SHP77 treated with DMSO at 0.1 percent for 48 hours (cell line): ENCODE results near the gene STEAP3.
A peak's percentile ranks its signal among the peaks of the same experiment; 100 is the strongest.

Source experiments
- DNase-seq: peaks from one replicate; lab custom pipeline; 2025; lab: John Stamatoyannopoulos, UW

The STEAP3 gene

DNA sequence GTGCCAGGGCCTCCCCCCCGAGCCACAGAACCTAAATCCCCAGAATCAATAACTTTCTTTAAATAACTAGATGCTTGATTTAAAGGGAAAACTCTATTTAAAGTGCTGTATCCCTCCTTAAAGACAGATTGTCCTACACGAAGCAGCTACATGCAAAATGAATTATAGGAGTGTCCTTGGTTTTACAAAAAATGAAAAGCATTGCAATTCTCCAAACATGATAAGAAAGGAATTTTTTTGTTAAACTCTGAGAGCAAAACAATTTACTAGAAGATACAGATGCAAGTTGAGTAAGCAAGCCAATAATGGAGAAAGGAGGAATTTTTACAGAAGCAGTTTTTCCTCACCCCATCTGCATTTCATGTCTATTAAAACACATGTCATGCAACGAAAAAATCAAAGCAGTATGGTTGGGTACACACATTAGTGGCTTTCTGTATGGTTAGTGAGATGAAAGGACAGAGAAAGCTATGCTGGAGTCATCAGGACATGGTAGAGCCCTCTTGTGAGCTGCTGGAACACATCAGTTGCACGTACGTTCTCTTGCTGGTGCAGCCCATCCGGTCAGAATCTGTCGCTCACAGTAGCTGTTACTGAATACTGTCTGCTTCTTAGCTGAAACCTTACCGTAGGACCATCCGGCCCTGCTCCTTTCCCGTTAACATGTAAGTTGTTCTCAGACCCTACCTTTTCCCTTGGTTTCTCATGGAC, 25.9 kb upstream of the STEAP3 start:
- no peak for DNase-seq

- DNase-seq: no peak
These were observed 25.3 kb upstream of the STEAP3 start for GRCh38 chr2:119198240-119198840.

- DNase-seq: no peak
These were observed 21.8 kb upstream of the STEAP3 start for GRCh38 chr2:119201815-119202214.

DNA sequence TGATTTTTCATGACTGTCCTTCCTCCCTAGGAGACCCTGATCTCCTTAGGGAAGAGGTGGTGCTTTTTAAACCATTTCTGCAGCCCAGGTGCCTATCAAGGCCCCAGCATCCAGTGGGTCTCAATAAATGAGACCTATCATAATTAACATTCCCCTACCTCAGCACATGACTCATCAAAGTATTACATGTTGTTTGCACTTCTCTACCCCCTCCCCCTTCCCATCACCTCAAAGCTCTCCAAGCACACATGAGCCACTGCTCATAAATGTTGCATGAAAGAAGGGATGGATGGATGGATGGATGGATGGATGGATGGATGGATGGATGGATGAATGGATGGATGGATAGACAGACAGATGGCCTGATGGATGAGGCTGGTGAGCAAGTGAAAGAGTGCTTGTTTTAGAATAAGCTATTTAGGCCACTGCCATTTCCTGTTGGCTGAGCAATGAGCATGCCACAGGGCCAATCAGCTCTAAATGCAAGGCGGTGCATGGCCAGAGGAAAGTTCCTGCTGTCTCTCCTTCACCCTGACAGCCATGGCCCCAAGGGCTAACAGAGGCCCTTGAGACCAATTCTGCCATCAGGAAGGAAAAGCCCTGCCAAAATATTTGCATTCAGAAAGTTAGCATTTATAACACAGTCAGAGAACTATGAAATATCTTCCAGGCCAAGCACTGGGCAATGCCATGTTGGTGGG, 20.9 kb upstream of the STEAP3 start:
- DNase-seq: no peak

GRCh38 chr2:119204525-119204924, 19.1 kb upstream of the STEAP3 start:
- DNase-seq: no peak

- DNase-seq: no peak
These were observed 18.5 kb upstream of the STEAP3 start for GRCh38 chr2:119205001-119205706.

DNA sequence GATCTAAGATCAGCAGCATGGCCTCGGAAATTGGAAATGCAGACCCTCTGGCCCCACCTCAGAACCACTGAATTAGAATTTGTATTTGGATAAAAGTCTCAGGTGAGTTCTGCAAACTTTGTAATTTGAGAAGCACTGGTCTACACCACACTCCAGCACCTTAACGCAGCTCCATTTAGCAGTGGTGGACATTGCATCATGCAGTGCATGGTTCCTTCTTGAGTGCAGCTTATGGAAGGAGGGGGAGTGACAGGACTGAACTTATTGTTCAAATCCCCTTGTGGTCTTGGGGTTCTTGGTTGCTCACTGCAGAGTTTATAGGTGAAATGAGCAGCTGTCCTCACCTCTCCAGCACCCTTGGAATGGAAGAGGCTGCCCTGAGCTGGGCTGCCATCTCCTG, 17.4 kb upstream of the STEAP3 start:
- DNase-seq: no peak

DNA sequence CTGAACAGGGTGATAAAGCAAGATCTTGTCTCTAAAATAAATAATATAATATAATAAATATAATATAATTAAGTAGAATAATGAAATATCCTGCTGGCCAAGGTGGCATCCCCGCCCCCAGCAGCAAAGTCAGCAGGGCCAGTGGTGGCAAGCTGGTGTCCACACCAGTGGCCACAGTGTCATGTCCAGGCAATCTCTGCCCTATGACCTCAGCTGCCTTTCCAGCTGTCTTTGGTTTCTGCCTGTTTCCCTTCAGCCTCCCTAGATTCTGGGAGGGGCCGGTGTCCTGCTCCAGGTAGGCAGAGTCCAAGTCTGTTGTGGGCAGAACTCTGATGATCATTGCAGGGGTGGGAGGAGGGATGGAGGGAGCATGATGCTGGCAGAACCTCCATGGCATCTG, 16.2 kb upstream of the STEAP3 start:
- no peak for DNase-seq

DNA sequence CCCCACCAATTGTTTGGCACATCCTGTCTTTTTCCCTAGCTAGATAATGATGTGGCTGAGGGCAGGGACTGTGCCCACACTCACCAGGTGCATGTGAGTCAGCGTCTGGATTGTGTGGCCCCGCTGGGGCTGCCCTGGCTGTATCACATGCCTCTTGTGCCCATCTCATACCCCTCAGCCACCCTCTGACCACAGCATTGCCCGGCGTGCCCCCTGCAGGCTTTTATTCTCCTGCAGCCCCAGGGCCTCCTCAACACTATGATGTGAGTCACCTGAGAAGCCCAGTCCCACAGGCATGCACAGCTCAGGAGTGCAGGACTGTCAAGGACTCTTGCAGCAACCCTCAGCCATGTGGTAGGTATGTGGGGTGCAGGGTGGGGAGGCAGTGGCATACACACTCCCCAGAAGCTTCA, 14.8 kb upstream of the STEAP3 start:
- no peak for DNase-seq

DNA sequence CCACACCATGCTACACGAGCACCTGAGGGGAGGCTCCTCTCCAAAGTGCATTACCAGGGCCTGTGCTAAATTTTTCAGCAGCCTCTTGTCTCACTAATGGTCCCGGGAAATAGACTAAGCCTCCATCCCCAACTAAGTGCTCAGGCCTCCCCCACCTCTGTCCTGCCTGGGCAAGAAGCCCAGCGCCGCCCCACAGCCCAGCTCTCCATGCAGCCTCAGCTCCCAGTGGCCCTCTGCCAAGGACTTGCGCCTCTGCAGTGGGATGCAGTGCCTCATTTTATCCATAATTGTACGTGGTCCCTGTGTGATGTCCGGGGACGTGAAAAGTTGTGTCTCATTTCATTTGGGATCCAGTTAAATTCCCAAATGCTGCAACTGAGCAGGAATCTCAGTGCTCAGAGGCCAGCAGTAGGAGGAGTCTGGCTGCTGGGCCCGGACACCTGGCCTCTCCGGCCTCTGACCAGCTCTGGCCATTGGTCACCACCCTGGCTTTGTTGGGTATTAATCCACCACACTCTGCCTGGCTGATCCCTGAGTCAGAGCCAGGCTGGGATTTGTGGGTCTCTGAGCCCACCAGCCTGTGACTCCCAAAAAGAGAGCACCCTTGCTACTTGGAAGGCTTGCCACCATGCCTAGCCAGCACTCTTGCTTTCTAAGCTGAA, 11.4 kb upstream of the STEAP3 start:
- no peak for DNase-seq

- no peak for DNase-seq
These were observed 9.1 kb upstream of the STEAP3 start for GRCh38 chr2:119214453-119215037.

GRCh38 chr2:119216994-119217393, 6.6 kb upstream of the STEAP3 start:
- DNase-seq: no peak

GRCh38 chr2:119218478-119219064, 5.1 kb upstream of the STEAP3 start:
- peak; percentile 73 for DNase-seq

DNA sequence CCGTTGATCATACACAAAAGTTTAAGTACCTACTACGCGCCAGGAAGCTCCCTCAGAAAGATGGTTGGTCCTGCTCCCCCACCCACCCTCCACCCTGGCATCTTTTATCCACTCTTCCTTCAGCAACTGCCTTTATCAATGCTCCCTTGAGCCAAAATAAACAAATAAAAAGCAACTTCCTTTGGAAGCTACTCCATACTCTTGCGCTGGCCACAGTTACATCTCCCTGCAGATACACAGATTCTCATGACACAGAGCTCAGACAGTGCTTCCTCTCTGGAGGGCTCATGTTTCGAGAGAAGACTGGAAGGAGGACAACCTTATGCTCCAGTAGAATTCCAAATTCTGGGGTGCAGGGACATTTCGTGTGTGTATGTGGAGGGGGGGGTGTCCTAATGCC, 3.8 kb upstream of the STEAP3 start:
- DNase-seq: no peak

DNA sequence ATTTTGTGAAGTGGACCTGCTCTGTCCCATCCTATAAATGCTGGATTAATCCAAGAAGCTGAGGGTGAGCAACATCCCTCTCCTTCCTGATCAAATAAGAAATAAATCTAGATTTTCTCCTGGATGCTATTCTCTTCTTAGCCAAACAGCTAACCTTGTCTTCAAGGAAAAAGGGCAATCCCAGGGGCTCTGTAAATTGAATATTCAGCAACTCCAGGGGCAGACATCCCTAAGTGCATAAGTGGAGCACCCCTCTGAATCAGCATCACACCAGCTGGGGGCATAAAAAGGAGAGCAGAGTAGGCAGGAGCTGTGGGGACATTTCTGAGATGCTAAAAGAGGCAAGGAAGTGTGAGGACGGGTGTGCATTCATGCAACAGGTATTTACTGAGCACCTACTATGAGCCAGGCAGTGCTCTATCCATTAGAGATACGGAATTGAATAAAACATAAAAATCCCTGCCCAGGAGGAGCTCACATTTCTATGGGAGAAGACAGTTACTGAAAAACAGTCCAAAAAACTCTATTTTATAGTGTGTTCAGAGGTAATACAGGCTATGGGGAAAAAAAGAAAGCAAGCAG, 2.8 kb upstream of the STEAP3 start:
- no peak for DNase-seq

DNA sequence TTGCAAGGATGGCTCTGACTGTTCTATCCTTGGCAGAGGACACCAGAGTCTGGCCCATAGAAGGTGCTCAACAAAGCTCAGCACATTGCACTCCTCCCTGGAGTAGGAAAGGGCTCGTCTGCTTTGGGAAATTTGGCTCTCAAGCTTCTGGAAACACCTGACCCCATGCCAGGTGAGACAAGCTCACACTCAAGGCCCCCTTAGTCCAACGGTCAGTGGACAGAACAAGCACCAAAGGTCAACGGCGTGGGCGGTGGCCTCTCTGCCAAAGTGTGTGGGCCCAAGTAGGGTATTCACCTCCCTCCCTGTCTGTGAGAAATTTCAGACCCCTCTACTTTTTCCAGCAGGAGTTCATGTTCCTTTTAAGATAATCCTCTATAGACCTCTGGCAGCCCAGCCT, 2.0 kb upstream of the STEAP3 start:
- DNase-seq: no peak

- DNase-seq: no peak
These were observed 1.4 kb upstream of the STEAP3 start for GRCh38 chr2:119222213-119222612.

- no peak for DNase-seq
These were observed 642 bp upstream of the STEAP3 start for GRCh38 chr2:119222863-119223520.

GRCh38 chr2:119224391-119225104, 914 bp downstream of the STEAP3 start:
- no peak for DNase-seq
